RCC 7860 (cell line): ENCODE results near the gene LENEP.

Experiments used
- DNase-seq: peaks from one replicate; pipeline ENCODE4 v3.0.0-alpha.2; 2015; ENCODE audit warnings: low spot score
- FAIRE-seq: peaks from 2 replicates; lab custom pipeline; 2012; peaks lifted over from hg19 to GRCh38; lab: Jason Lieb, UNC

Gene LENEP

GRCh38 chr1:155043301-155043702 lies 49.9 kb downstream of the LENEP start:
- DNase-seq, result no peak
- FAIRE-seq, result no peak

GRCh38 chr1:155043793-155044192 lies 50.4 kb downstream of the LENEP start:
- no peak for FAIRE-seq
- no peak for DNase-seq
